ENCODE results near the gene FAM25G.
"Not testable (repeated sequence)": the region's sequence is repeated elsewhere in the genome, so short reads cannot be mapped to it uniquely, and the experiment has no call there.

FAM25G gene

GRCh38 chr10:47465216-47465917, 26.1 kb downstream of the FAM25G start:
- DNase-seq (ENCODE audit: low spot score), result not testable (repeated sequence)

- not testable (repeated sequence) for DNase-seq (ENCODE audit: low spot score)
Observed at GRCh38 chr10:47462577-47463358, 28.7 kb downstream of the FAM25G start.

DNA sequence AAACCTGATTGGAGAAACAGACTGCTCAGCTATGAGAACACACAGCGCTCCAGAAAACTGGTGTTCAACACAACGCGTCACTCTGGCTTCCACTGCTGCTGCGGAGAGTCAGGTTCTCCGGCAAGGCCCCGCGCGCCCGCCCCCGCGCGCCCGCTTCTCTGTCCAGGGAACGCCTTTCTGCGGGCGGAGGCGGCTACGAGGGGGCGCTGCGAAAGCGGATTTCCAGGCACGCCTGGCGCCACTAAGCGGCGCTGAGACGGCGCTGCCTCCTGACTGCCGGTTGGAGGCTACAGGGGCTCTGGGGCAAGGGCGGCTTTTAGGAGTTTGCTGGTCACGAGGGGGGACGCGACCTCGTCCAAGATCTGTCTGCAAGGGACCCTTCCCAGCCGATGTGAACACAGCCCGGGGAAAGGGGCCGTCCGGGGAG, 30.2 kb downstream of the FAM25G start:
- DNase-seq (ENCODE audit: low spot score), result not testable (repeated sequence)

GRCh38 chr10:47458466-47459154, 32.9 kb downstream of the FAM25G start:
- peak; percentile 71 for DNase-seq (ENCODE audit: low spot score)

- no peak for DNase-seq (ENCODE audit: low spot score)
Observed at GRCh38 chr10:47457826-47458225, 33.7 kb downstream of the FAM25G start.

GRCh38 chr10:47457528-47457820, 34.0 kb downstream of the FAM25G start:
- DNase-seq (ENCODE audit: low spot score), result no peak

DNA sequence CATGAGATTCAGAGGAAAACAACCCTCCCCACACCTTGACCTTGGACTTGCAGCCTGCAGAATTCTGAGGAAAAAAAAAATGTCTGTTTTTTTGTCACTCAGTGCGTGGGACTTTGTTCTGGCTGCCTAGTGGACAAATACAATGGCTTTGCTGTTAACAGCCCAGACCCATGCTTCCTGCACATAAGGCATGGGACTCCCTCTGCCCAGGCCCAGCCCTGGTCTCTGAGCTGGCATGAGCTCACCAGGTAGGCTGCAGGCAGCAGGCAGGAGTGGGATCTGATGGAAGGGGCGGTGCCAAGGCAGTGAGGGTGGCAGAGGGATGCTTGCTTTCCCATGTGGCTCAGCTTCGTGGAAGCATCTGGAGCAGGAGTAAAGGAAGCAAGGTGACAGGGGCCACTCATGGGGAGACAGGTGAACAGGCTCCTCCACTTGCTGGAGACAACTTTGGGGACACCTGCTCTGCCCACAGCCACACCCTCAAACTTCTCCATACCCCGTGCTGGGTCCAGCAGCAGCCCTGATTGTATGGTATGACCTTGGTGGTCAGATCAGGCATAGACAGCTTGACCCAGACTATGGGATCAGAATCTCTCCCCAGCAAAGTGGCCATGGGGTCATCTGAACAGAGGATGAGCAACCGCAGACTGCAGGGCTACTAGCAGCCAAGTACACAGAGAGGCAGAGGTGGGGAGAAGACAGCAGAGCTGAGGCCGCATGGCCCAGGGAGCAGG, 34.5 kb downstream of the FAM25G start:
- no peak for DNase-seq (ENCODE audit: low spot score)

DNA sequence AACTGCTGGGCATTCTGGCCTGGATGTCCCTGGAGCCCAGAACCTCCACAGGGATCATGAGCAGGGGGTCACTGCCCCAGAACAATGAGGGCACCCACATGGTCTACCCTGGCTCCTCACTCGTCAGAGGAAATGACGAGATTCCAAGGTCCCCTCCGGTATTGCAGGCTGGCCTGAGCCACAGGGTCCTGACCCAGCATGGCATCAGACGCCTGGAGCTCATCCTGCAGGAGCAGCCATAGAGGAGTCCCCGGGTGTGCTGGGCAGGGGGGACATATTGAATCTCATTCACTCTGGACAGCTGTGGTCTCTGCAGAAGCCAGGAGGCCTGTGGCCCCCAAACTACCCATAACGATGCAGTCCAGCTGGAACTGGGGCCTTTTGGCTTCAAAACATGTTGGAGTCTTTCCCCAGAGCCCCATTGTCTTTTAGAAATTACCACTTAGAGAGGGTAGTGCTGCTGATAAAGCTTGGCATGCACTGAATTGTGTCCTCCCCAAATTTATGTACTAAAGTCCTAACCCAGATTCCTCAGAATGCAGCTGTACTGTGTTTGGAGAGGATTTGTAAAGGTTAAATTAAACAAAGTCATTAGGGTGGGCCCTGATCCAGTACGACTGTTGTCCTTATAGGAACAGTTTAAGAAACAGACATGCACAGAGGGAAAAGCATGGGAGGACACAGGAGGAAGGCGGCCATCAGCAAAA, 35.3 kb downstream of the FAM25G start:
- no peak for DNase-seq (ENCODE audit: low spot score)

DNA sequence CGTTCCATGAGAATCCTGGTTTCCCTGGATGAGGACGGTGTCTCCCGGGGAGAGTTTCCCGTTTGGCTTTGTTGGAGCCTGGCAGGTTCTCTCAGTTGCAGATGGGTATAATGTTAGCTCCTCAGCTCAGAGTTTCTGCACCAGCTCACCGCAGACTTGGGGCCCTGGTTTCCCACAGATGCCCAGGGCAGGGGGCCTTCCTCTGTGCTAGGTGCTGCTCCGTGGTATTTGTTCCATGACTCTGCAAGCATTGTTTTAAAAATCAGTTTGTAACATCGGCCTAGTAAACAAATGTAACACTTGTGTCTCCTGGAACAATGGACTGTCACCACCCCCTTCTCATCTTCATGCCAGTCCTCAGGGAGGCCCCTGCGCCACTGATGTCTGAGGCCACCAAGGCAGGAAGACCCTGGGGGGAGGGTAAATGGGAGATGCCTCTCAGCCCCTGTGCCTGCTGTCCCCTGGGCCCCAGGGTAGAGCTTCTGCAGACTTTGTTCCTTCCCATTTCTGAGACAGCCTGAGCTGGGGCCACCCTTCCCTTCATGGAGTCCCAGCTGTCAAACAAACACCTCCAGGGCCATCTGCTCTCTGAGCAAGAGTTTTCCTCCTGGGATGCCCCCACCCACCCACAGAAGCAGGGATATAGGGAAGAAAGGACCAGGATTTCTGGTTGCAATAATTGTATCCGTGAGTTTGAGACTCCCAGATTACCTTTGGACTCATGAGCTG, 36.0 kb downstream of the FAM25G start:
- DNase-seq (ENCODE audit: low spot score), result not testable (repeated sequence)

DNA sequence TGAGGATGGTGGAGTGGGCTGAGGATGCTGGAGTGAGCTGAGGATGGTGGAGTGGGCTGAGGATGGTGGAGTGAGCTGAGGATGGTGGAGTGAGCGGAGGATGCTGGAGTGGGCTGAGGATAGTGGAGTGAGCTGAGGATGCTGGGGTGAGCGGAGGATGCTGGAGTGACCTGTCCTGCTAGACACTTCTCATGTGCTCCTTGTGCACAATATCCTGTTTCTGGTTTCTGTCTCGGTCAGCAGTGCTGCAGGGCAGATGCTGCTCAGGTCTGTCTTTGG, 36.8 kb downstream of the FAM25G start:
- DNase-seq (ENCODE audit: low spot score), result no peak

DNA sequence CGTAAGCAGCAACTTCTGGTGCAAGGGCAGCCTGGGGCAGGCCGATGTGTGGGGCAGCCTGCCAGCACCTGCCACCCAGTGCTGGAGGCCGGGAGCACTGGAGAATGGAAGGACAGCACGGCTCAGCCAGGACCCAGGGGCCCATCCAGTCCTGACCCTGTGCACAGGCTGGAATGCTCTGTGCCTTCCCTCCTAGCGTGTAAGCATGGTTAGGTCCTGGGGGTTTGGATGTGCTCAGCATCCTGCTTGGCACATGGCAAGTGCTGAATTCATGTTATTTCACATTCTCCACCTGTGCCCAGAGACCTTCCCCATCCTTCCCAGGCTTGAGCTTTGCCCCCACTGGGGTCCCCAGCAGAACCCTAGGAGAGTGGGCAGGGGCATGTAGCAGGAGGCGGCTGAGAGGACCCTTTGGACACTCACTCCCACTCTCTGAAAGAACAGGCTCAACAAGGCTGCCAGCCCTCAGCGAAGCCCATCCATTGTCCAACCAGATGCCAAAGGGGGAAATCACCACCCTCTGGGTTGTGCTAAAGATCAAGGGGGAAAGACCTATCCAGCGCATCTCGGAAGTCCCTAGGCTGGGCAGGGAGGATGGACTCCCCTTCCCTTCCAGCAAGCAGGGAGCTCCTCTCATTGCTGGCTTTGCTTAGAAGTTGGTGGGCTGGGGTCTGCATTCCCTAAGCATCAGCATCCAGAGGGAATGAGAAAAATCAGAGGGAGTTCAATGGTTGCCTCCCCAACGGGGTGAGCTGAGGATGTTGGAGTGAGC, 37.3 kb downstream of the FAM25G start:
- no peak for DNase-seq (ENCODE audit: low spot score)

DNA sequence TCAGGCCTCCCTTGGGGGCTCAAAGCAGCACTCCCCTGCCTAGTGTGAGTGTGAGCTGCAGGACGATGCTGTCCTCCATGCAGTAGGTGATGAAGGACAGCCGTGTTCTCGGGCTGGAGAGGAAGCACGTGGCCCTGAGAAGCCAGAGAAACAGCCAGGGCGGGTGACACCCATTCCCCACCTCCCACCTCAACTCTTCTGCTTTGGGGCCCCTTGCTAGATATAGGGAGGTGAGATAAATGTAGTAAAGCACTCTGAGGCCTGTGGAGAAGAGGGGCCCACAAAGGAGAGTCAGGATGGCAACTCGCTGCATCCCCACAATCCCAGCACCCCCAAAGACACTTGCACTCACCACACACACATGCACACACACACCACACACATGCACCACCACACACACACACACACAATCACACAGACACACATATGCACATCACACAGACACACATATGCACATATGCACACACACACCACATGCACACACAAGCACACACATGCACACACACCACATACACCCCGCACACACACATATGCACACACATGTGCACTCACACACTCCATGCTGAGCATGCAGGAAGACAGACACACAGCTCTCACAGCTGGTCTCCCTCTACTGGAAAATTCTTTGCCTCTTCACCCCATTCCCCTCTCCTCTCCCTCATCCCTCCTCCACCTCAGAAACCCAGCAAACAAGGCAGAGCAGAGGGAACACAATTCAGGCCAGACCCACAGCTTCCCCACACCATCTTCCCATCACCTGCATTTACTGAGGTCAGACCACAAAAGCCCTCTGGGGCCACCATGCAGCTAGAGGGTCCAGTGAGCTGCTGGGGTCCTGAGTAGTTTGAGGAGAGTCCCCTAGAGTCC, 38.1 kb downstream of the FAM25G start:
- DNase-seq (ENCODE audit: low spot score), result no peak

DNA sequence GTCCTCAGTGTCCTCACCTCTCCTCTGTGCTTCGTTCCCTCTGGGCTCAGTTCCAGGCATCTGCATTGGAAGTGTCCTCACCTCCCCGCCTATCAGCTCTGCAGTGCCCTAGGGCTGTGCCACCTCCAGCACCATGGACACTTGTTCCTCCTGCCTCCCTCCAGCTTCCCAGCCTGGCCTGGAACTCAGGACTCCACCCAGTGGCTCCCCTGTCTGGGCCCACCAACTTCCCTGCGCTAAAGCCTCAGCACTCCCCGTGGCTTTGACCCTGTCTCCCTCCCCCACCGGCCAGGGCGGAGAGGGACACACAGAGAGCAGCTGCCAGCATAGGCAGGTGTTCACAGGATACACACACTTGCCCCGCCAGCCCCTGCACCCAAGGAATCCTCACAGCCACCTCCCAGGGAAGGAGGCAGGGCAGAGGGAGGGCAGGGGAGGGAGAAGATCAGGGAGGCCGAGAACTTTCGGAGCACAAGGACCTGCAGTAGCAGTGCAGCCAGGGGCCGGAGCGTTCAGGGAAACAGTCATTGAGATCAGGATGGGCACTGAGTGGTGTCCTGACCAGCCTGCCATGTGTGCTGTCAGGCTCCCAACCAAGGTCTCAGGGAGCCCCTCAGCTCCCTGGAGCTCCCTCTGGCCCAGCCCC, 38.9 kb downstream of the FAM25G start:
- DNase-seq (ENCODE audit: low spot score), result no peak

GRCh38 chr10:47451998-47452494, 39.5 kb downstream of the FAM25G start:
- no peak for DNase-seq (ENCODE audit: low spot score)

- no peak for DNase-seq (ENCODE audit: low spot score)
Observed at GRCh38 chr10:47451273-47451997, 40.1 kb downstream of the FAM25G start.

- no peak for DNase-seq (ENCODE audit: low spot score)
Observed at GRCh38 chr10:47450442-47450841, 41.1 kb downstream of the FAM25G start.

DNA sequence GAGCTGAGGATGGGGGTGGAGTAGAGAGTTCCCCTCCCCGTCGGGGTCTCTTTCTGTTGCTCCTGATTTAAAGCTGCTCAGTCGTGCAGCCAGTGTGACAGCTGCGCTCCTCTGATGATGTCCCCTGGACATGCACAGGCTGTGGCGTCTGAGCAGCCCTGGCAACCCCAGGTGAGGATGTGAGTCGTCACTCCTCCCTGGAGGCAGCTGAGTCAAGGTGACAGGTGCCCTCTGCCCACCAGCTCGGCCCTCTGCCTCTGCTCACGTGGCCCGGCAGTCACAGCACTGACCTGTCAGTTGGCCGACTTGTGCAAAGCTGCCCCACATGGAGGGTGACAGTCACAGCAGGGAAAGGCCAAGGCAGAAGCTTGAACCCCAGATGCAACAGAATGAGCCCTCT, 41.5 kb downstream of the FAM25G start:
- DNase-seq (ENCODE audit: low spot score), result no peak

Measured in AG08395 (cell line).